DMS153 (cell line): ENCODE measurements around the gene OSBPL10.
"Not testable (repeated sequence)": the region's sequence is repeated elsewhere in the genome, so short reads cannot be mapped to it uniquely, and the experiment has no call there.

ENCODE experiments used
- DNase-seq: peaks from one replicate; lab custom pipeline; 2025; lab: John Stamatoyannopoulos, UW

OSBPL10 gene

DNA sequence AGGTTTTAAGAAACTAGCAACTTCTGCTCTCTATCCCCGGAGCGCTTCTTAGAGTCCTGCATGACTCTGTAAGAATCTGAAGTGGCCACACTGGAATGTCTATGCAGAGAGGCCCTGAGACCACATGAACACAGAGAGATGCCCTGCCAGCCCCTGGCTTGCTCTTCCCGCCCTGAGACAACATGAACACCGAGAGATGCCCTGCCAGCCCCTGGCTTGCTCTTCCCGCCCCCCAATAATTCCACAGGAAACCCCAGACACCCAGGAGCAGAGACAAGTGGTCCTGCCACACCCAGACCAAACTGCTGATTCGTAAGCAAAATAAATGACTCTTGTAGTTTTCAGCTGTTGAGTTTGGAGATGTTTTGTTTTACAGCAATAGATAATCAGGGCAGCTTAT lies 166.1 kb downstream of the OSBPL10 start:
- DNase-seq, result no peak

DNA sequence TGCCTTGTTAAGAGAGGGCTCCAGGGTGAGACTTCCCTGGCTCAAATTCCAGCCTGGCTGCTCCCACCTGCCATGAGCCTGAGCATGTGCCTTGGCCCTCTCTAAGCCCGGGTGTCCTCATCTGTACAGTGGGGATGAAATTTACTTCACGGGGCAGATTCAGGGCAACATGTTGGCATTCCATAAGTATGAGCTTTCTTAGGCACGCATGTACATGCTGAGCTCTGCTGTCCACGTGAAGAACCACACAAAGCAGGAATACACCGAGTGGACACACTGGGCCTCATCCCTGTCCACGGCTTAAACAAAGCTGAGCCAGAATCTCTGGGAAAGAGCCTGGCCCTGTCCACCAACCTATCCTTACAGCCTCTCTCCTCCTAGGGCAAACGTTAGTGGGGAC lies 167.4 kb downstream of the OSBPL10 start:
- DNase-seq, result no peak

DNA sequence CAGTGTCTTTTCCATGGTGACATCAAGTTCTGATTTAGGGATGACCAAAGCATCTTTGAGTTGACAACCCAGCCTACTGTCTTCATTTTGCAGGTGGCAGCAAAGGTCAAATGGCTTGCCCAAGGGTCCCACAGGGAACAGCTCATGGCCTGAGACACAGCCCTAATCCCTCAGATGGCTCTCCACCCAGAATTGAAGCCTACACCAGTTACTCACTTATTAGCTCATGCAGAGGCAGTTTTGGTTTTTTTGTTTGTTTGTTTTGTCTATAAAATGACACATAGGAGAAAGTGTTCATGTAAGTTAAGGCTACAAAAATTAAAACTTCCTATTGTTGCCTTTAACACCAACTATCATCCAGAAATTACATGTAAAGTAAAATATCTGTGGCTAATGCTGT lies 167.9 kb downstream of the OSBPL10 start:
- DNase-seq, result no peak

DNA sequence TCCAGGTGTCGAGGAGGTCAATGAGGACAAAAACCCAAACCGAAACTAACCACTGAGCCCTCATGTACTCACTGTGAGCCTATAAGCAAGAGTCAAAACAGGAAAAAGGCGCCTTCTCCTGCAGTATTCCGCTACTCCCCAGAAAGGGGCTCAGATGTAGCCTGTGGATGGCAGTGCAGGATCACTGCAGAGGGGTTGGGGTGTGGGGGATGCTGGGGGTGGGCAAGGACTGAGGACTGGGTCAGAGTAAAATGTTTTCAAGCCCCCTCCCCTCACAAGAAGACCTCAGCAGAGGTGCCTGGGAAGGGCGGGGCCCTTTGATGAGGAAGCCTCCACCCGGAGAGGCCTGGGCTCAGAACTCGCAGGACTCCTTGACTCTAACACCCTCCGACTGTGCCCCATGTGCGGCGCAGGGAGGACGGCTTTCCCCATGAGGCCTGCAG lies 170.1 kb downstream of the OSBPL10 start:
- no peak for DNase-seq

DNA sequence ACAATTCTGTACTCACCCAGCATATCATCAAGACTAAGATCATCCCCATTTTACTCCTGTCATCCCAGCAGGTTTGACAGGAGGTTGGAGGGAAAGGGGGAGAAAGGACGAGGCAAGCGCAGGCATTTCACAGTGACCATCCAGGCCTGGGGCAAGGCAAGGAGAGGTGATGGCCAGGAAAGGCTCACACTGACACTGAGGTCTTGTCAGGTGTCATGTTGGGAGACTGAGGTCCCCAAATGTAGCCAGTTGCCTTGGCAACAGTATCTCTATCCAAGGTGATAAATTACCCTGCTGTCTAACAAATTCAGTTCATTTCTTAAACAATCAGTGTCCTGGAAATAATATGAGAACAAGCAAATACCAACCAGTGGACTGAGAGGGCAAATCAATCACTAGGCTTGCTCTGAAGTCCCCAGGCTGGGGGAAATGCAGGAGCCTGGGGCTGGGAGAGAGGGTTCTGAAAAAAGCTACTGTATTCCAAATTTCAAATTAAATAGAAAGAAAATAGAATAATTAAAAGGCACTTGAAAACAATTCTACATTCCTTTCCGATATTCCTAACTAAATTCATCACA lies 172.8 kb downstream of the OSBPL10 start:
- DNase-seq, result no peak

DNA sequence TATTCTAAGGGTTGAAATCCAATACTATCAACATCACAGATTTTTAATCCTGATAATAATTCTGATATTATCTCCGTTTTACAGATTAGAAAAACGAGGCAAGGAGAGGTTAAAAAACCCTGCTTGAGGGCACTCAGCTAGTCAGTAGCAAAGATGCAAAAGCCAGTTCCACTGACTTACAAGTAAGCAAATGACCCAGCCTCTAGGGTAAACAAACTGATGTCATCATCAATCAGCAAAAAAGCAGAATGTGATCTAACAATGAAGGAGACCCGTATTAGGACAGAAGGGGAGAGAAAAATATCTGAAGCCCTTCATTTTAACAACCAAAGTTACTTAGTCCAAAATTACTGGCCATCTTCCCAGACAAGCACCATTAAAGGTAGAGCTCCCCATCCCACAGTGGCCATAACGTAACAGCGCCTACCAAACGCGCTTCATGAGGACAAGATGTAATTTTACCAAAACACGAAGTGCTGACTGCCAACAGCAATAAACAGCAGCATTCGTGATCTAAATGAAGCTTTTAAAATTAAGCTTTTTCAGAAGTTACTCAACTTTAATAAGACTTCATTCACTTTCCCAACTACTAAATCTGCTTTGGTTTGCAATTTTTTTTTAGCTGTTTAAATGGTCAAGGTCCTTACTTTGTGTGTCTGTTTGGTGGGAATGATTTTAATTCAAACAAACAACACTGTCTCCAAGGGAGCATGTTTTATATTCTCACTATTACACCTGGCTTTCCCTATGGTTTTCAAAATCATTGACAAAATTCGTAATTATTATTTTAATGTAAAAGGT lies 176.6 kb downstream of the OSBPL10 start:
- no peak for DNase-seq

DNA sequence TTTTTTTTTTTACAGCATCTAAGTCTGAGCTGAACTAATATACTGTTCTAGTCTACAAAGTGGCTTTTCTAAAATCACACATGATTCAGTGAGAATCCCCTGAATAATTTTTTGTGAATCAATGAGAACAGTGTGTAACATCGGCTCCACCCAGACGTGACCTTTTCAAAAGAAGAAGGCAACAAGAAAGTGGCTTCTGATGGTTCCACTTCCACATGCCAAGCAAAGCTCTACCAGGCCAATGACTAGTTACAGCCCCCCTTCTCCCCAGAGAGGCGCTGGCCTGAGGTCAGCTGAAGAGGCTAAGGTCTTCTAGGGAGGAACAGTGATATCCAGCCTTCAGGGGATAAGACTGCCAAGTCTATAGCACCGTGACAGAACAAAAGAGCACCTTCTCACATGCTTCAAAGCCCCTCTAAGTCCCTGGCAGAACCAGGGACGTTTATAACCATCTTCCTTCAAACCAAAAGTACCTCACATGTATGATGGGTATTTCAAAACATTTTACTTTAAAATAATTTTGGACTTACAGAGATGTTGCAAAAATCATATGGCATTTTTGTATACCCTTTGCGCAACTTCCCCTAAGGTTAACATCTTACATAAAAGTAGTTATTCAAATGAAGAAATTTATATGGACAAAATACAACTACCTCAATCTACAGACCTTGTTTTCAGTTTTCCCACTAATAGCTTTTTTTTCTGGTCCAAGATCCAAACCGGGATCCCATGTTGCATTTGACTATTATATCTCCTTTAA lies 177.9 kb downstream of the OSBPL10 start:
- DNase-seq, result no peak

DNA sequence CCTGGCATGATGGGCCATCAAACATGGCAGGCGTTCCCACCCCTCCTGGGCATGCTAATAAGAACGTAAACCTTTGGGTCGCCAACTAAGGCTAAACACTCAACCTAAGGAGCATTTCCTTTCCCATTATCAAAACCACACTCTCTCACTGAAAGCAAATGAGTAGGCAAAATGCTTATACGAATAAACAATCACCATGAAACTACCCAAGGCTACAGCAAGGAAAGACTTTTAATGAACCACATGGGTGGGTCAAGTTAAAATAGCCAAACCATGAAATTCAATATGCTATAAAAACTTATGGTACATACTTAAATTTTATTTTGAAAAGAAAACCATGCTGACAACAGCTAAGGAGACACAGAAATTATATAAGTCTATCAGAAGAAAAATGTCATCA lies 180.6 kb downstream of the OSBPL10 start:
- DNase-seq, result no peak

DNA sequence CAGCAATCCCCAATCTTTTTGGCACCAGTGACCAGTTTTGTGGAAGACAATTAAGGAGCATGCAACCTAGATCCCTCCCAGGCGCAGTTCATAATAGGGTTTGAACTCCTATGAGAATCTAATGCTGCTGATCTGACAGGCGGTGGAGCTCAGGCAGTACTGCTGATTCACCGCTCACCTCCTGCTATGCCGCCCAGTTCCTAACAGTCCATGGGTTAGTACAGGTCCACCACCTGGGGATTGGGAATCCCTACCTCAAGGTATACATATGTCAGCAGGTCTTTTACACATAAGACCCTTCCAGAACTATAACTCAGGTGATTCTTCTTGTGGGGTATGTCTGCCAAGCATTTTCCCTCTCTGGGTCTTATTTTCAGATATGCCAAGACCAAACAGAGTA lies 182.2 kb downstream of the OSBPL10 start:
- DNase-seq, result no peak

DNA sequence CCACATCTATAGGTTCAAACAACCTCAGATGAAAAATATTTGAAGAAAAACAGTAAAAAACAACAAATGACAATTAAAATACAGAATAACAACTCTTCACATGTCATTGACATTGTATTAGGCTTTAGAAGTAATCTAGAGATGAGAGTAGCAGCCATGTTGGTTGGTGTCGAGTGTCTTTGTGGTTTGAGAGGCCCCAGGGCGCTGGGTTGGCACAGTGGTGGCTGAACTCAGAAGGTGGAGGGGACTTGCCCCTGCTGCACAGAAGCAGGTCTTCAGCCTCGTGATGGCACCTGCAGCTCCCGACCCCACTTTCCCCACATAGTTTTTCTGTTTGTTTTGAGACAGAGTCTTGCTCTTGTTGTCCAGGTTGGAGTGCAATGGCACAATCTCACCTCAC lies 187.2 kb downstream of the OSBPL10 start:
- no peak for DNase-seq

DNA sequence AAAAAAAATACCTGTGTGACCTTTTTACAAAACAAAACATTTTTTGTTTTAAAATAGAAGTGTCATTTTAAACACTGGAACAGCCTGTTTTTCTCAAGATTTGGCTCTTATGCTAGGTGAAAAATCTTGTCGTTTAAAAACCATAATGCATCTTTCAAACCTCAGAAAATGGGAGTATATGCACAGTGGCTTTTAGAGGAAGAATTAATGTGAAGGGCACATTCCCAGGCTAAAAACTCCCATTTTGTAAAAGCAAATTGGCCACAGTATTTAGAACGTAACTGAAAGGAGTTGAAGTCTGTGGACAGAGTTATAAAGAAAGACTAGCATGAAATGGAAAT lies 190.0 kb downstream of the OSBPL10 start:
- DNase-seq, result no peak

DNA sequence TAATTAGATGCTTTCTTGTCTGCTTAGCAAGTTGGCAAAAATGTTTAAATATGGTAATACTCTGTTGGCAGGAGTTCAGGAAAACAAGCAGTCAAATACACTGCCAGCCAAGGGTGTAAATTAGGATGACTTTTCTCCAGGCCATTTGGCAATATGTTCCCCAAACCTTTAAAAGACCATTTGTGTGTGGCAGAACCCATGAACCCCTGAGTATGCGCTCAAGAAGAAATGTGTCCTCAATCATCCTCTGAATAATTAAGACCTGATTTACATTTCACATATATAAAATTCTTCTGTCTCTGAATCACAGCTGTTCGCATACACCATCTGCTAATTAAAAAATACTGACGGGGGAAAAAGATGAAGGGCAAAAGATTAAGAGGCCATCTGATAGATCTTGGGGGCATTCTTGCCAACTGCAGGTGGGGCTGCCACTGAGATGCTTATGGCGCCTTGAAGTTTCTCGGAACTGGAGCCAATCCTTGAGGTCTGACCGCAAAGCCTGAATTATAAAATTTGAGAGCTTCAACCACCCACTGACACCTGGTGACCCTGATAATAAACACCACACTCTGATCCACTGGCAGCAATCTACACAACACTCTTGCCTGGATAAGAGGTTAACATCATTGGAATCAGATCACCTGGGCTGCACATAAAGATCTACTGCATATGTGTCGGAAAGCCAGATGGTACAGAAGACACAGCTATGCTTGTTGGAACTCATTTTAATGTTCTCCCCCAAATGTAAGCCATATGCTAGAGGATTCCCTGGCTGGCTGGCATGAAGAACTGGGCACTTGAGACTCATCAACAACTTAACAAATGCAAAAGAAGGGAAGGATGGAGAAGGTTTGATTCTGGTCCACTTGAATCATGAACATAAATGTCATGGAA lies 190.6 kb downstream of the OSBPL10 start:
- DNase-seq, result no peak

DNA sequence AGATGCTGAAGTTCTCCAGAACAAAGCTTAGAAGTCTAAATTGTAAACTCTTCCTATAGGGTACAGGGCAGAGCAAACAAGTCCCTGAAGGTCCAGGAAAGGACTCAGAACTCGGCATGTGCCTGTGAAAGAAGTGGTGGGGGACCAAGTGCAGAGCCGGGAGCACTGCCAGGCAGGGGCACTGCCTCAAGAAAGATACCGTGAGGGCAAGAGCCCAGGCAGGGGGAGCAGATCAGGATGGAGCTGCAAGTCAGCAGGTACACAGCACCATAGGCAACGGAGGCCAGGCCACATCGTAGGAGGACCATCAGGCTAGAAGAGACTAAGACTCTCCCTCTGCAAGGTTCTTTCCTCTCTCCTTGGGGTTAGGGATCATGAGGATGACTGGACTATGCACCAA lies 191.6 kb downstream of the OSBPL10 start:
- DNase-seq, result no peak

DNA sequence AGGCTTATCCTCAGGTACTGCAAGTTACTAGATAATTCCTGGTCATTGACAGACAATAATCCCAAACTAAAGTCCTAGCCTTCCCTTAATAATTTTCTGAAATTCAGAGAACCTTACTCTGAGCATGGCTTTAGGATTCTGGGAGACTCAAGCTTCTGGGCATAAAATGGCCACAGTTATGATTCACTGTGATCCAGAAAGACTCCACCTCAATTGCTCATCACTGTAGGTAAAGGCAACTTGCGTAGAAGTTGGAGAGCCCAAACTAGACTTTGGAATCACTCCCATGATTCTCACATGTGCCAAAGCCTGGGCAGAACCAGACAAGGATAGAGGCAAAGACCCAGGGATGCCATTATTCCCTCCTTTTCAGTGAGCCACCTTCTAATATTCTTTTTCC lies 195.3 kb downstream of the OSBPL10 start:
- no peak for DNase-seq

DNA sequence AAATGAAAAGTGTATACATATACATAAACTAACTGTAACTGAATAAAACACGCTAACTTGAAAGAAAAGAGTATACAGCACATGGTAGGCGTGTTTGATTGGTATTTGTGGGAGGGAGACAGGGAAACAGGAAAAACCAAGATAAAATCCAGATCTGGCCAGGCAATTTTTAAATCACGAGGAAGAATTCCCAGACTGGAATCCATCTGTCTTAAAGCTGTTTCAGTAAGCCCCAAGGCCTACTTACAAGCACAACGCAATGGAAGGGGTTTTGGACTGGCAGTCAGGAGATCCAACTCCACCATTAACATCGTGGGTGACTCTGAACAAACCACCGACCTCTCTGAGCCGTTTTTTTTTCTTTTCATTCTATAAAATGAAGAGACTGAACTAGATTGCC lies 195.8 kb downstream of the OSBPL10 start:
- DNase-seq, result no peak

DNA sequence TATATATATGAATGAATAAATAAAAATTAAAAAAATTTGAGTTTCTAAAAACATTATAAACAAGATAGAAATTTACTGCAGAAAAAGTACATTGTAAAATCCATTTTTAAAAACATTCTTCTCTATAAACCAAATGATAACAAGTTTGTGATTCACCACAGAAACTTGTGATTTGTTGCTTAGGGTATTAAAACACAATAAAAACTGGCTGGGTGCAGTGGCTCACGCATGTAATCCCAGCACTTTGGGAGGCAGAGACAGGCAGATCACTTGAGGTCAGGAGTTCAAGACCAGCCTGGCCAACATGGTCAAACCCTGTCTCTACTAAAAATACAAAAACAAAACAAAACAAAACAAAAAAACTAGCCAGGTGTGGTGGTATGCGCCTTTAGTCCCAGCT lies 197.2 kb downstream of the OSBPL10 start:
- DNase-seq, result not testable (repeated sequence)

DNA sequence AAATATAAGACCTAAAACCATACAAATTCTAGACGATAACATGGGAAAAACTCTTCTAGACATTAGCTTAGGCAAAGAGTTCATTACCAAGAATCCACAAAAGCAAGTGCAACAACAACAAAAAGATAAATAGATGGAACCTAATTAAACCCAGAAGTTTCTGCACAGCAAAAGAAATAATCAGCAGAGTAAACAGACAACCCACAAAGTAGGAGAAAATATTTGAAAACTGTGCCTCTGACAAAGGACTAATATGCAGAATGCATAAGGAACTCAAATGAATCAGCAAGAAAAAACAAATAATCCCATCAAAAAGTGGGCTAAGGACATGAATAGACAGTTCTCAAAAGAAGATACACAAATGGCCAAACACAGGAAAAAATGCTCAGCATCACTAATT lies 198.8 kb downstream of the OSBPL10 start:
- DNase-seq, result not testable (repeated sequence)

DNA sequence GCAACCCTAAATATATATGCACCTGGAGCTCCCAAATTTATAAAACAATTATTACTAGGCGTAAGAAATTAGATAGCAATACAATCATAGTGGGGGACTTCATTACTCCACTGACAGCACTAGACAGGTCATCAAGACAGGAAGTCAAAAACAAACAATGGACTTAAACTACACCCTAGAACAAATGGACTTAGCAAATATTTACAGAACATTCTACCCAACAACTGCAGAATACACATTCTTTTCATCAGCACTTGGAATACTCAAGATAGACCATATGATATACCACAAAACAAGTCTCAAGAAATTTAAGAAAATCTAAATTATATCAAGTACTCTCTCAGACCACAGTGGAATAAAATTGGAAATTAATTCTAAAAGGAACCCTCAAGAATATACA lies 201.5 kb downstream of the OSBPL10 start:
- no peak for DNase-seq

DNA sequence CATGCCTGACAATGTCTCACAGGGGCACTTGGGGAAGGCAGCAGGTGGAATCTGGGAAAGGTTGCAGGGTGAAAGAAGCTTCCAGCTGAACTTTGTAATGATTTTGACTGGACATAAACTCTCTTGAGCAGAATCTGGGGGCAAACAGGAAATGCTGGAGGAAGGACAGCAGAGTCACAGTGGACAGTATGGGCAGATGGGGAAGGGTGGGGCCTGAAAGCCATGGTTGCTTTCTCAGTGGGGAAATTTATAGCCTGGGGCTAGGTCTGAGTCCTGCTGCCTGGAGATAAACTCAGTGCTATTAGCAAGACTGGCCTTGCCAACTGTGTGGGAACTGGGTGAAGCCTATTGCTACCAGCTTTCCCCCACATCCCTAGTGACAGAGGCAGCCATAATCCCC lies 203.2 kb downstream of the OSBPL10 start:
- DNase-seq, result no peak

DNA sequence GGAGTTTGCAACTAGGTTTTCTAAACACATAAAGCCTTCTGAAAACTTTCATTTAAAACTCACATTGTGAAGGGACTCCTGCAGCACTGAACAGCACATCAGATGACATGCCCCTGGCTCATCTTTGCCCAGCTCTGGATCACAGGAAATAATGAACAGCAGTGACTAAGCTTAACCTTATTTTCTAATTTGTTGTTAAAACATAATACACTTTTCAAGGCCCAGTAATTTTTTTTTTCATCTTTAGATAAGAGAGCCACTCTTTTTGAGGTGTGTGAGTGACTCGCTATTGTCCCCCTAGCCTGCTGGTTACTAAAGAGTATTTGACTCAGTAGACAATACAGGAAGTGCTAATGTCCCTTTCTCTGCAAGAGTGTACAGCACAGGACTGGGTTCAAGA lies 204.0 kb downstream of the OSBPL10 start:
- DNase-seq, result no peak

DNA sequence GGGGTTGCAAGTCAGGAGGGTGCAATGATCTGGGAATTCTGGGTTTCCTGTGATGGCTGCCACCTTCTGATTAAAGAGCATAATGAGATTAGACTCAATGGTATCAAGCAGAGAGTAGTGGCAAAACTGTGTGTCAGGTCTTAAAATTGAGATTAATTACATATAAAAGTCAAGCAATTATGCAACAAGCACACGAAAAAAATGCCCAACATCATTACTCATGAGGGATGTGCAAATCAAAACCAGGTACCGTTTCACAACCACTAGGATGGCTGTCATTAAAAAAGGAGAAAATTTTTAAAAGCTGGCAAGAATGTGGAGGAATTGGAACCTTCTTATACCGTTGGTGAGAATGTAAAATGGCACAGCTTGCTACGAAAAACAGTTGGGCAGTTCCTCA lies 205.0 kb downstream of the OSBPL10 start:
- DNase-seq, result no peak

DNA sequence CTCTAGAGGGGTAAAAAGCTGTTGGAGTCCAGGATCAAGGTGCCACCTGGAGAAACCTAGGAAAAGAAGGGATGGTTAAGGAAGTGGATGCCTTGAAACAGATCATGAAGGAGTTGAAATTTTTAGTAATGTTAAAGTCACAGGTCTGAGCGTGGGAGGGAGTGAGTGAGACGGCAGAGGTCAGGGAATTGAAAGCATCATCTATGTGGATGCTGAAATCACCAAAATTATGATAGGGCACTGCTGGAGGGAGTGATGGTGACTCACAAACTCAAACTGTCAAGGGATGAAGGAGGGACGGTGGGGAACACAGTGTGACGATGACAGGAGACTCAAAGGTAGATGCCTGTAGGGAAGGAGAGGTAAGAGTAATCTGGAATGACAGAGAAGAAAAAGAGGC lies 205.7 kb downstream of the OSBPL10 start:
- DNase-seq, result no peak
